ENCODE data around the gene NQO2. TPM values are rescaled to one million over a fixed set of nuclear protein-coding genes. Genes with fewer than 3 reads are reported as not detected.

The NQO2 gene
- total RNA-seq, 2 donors from 2014 or later = 27.9 to 34.3 TPM

DNA sequence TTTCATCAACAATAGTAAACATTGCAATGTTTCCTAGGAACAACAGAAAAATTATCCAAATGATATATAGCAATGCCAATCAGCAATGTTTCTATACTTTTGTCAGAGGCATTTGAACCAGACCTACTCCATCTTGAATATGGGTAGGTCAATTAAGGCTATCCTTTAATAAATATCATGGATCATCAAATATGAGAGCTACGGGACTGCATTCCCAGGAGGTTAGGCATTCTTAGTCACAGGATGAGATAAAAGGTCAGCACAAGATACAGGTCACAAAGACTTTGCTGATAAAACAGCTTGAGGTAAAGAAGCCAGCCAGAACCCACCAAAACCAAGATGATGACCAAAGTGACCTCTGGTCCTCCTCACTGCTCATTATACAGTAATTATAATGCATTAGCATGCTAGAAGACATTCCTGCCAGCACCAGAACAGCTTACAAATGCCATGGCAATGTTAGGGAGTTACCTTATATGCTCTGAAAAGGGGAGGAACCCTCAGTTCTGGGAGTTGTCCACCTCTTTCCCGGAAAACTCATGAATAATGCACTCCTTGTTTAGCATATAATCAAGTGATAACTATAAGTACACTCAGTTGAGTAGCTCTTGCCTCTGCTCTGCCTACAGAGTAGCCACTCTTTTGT, 19.8 kb upstream of the NQO2 start:
- intact Hi-C loops (cut with DNase I) = no loop called here
- no peak overlapping the region for H3K4me3 ChIP-seq
- H3K36me3 ChIP-seq = no peaks in the 10 kb centered on the region
- 84% methylated on average over 2 of the region's 2 CpGs for WGBS
- TF ChIP-seq CTCF (IDR thresholded peaks at IDR 0.05) (no peak), POLR2A (IDR thresholded peaks at IDR 0.05) (no peak), POLR2AphosphoS5 (IDR thresholded peaks at IDR 0.05) (no peak)
- H3K9me3 ChIP-seq = no peaks in the 10 kb centered on the region
- no peaks in the 10 kb centered on the region for H3K27me3 ChIP-seq (replicated peaks; ENCODE audit: insufficient read depth)
- H3K4me1 ChIP-seq (replicated peaks) = no peaks in the 10 kb centered on the region
- no peak overlapping the region for H3K27ac ChIP-seq
- no peak for DNase-seq (ENCODE audit: low spot score)

GRCh38 chr6:2980465-2980855, 19.2 kb upstream of the NQO2 start:
- no peaks in the 10 kb centered on the region for H3K9me3 ChIP-seq
- no peak for TF ChIP-seq CTCF (IDR thresholded peaks at IDR 0.05)
- no peak for TF ChIP-seq POLR2A (IDR thresholded peaks at IDR 0.05)
- no peaks in the 10 kb centered on the region for H3K27me3 ChIP-seq (replicated peaks; ENCODE audit: insufficient read depth)
- 90% methylated on average over 3 of the region's 3 CpGs for WGBS
- intact Hi-C loops (cut with DNase I) = no loop called here
- no peak for DNase-seq (ENCODE audit: low spot score)
- H3K4me3 ChIP-seq = no peak overlapping the region
- no peak overlapping the region for H3K27ac ChIP-seq
- no peaks in the 10 kb centered on the region for H3K36me3 ChIP-seq
- H3K4me1 ChIP-seq (replicated peaks) = no peaks in the 10 kb centered on the region

DNA sequence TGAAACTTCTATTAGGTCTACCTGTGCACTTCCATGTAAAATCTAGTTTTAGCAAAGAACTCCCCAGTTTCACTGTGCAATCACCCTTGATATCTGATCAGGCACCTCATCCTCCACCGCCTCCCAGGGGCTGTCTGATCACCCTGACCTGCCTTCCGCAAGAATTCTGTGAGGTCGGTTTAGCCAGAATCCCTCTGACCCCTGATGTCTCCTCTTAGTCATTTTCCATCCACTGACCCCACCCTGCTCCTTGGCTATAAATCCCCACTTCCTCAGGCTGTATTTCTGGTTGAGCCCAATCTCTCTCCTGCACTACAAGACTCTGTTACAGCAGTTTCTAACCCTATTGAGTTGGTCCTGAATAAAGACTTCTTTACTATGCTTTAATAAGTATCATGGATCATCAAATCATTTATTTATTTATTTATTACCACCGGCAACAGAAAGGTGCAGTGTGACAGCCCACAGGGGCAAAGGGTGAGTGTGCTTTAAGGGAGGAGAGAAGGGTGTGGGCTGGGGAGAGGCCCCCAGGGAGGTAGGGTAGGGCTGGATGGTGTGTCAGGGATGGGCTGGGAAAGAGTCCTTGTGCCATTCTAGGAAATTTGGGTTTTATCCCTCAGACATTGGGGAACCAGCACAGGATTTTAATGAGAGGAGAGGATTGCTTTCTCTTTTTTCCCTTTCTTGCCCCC, 17.1 kb upstream of the NQO2 start:
- DNase-seq (ENCODE audit: low spot score) = no peak
- Histone ChIP-seq H3K4me3 (no peak overlapping the region), H3K9me3 (no peaks in the 10 kb centered on the region), H3K27ac (peak overlapping the region in 1 of 2 donors; percentile 3), H3K27me3 (replicated peaks; ENCODE audit: insufficient read depth) (no peaks in the 10 kb centered on the region), H3K36me3 (no peaks in the 10 kb centered on the region), H3K4me1 (replicated peaks) (no peaks in the 10 kb centered on the region)
- intact Hi-C loops (cut with DNase I) = no loop called here
- no peak for TF ChIP-seq POLR2AphosphoS5 (IDR thresholded peaks at IDR 0.05)
- no peak for TF ChIP-seq CTCF (IDR thresholded peaks at IDR 0.05)
- TF ChIP-seq POLR2A (IDR thresholded peaks at IDR 0.05) = no peak
- 79% methylated on average over 4 of the region's 4 CpGs for whole genome bisulfite sequencing

GRCh38 chr6:2984738-2985406, 14.8 kb upstream of the NQO2 start:
- Histone ChIP-seq H3K36me3 (no peaks in the 10 kb centered on the region), H3K9me3 (no peaks in the 10 kb centered on the region), H3K4me1 (replicated peaks) (no peaks in the 10 kb centered on the region), H3K4me3 (no peak overlapping the region), H3K27me3 (replicated peaks; ENCODE audit: insufficient read depth) (no peaks in the 10 kb centered on the region), H3K27ac (no peak overlapping the region)
- intact Hi-C loops (cut with DNase I) = loop anchor here (5.0 kb wide), 1 partner anchor 138 kb away; no protein-coding TSS in a partner anchor
- TF ChIP-seq POLR2AphosphoS5 (IDR thresholded peaks at IDR 0.05) (no peak), POLR2A (IDR thresholded peaks at IDR 0.05) (no peak), CTCF (IDR thresholded peaks at IDR 0.05) (no peak)
- 81% methylated on average over 12 of the region's 12 CpGs for whole genome bisulfite sequencing
- DNase-seq (ENCODE audit: low spot score) = no peak

Data from prostate gland (tissue), 2 donors.